Amniotic epithelial cell (primary cell): Measurements from ENCODE around the gene PTPN18.
"Not testable (repeated sequence)": the region's sequence is repeated elsewhere in the genome, so short reads cannot be mapped to it uniquely, and the experiment has no call there.

Experiments used
- DNase-seq: peaks from one replicate; pipeline ENCODE4 v3.0.0-alpha.2; 2010; ENCODE audit warnings: low read depth

Gene PTPN18

DNA sequence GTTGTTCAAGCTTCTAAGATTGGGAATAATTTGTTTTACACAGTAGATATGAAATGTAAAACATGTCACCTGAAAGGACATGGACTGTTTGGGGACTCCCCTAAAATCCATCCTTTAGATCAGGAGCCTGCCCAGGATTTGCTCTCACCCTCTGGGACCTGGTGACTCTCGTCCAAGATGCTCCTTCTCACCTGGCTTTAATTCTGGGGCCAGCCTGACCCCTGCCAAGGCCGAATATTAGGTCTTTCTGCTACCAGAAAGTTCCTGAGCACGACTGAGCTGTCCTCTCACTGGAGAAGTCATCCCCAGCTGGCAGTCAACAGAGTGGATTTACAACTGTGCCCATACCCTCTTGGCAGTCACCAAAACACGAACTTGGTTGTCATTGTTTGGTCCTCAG is 25.3 kb downstream of the PTPN18 start:
- DNase-seq = no peak

DNA sequence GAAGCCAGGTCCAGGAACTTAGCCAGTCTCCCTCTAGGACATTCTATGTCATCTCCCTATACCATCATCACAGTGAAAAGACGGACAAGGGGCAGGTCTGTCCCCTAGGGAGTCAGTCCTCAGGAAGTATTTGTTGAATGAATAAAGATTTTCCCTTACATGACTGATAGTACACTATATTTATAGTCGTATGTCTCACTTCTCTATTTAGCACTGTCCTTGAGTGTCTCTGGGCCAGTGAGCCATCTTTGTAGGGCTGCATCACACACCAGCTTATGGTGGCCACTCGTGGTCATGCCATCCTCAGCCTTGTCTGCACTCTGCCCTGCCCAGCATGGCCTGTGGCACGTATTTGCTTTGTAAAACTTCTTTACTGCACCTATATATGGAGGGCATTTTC is 25.8 kb downstream of the PTPN18 start:
- no peak for DNase-seq

DNA sequence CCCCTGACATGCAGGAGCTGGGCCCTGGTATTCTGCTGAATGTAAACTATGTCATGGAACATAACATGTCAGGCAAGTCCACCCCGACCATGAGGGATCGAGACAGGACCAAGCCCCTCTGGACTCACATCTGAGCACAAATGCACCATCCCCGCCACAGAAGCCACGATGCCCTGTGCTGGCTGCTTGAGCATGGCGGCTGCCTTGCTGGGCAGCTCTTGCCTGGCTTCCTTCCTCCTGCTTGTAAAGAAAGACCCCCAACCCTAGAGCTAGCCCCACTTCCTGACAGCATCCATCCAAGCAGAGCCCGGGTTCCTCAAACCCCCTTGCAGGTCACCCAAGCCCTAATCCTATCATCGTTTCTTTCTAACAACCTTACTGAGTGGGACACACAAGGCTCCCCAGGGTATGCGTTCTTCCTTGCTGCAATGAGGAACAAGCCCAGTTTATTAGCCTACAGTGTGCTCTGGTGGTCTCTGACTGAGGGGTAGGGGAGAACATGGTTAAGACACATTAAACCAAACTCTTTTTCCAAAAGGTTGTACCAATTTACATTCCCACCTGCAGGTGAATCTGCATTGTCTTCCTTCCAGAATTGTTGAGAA is 26.6 kb downstream of the PTPN18 start:
- no peak for DNase-seq

DNA sequence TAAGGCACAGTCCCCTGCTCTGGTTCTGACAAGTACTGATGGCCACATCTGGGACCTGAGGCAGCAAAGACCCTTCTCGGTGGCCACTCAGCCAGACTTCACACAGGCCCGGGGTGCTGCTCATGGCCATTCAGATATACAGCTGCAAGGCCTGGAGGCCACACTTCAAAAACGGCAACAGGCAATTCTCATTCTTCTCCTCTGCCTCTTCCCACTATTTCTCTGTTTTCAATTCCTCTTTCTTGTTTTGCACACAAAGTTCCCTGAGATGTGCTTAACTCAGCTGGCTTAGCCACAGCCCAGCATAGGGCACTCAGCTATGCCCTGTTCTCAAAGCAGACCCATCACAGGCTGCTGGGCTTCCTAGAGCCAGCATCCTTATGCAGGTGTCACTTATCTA is 29.9 kb downstream of the PTPN18 start:
- no peak for DNase-seq

DNA sequence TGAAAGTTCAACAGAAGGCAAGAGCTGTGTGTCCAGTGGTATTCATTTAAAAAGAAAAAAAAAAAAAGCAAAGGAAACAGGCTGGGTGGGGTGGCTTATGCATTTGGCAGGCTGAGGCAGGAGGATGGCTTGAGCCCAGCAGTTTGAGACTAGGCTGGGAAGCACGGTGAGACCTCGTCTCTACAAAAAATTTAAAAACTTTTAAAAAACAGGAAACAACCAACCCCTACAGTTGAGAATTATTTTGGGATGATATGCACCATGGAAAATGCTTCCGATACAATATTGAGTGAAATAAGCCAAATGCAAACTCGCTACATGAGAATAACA is 31.2 kb downstream of the PTPN18 start:
- no peak for DNase-seq

DNA sequence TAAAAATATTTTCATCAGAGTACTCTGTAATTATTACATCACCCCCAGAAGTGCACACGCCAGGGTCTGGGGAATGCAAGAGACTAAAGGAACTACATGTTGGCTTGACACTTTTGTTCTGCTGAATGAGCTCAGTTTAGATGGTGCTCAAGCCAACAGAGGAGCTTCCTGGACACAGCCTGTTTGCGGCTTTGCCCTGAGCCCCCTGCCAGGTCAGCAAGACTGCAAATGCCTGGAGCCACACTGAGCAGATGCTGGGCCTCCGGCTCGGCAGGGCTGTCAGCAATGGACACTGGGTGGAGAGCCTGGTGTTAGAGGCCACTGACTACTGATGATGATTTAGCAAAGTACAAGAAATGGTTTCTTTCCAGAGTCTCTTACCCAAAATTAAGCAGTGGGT is 31.9 kb downstream of the PTPN18 start:
- no peak for DNase-seq

DNA sequence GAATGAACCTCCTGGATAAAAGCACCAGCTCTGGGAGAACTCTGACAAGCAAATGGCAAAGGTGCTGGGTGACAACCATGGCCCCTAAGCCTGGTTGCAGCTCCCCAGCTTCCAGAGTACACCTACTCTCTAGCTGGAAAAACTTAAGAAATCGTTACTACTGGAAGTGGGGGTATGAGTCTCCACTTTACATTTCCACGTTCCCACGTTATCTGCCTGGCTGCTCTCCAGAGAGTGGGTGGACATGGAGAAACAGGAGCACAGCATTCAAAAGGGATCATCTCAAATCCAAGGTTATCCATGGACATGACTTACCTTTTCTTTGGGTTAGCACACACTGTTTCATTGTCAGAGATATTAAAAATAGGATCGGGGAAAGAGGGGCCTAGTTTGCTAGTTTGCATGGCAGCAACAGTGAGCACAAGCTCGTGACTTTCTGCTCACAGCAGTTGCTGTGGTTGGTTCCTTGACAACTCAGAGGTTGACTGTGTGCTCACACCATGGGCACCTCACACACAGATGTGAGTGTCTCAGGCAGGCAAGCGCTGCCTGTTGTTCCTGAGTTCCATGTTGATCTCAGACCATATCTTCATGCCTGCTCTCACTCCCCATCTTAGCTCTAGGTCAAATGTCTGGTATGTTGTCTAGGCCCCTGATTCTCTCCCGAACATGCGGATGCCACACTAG is 32.5 kb downstream of the PTPN18 start:
- peak; percentile 76 for DNase-seq

DNA sequence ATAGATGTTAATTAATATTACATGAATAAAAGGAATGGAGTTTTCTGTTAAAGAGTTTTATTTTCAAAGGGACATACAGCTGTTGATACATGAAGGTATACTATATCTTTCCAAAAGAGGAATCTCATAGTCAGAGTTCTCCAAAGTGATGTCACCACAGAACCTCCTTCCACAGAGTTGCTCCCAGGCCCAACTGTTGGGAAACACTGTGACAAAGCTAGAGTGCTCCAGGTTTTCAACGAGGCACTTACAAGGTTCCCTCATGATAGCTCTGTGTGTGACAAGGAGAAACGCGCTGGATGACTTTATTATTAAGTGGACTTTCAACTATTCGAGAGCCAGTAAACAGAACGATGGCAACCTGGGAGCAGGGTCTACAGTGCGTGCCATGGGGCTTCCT is 33.5 kb downstream of the PTPN18 start:
- no peak for DNase-seq

DNA sequence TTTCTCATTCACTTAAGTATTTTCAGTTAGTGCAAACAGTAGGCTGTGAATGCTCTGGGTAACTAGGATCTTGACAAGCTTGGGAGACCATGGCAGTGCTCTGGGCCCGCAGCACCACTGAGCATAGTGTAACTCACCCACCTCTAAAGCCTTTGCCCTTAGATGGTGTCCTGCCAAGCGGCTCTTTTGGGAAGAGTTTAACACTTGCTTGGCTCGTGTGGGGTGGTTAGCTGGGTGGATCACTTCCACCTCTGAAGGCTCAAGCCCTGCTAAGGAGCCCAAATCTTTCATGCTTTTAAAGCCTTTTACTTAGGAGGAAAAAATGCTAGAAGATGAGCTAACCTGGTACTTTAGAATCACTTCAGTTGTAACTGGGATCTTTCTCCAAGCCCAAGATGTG is 33.9 kb downstream of the PTPN18 start:
- DNase-seq = no peak

DNA sequence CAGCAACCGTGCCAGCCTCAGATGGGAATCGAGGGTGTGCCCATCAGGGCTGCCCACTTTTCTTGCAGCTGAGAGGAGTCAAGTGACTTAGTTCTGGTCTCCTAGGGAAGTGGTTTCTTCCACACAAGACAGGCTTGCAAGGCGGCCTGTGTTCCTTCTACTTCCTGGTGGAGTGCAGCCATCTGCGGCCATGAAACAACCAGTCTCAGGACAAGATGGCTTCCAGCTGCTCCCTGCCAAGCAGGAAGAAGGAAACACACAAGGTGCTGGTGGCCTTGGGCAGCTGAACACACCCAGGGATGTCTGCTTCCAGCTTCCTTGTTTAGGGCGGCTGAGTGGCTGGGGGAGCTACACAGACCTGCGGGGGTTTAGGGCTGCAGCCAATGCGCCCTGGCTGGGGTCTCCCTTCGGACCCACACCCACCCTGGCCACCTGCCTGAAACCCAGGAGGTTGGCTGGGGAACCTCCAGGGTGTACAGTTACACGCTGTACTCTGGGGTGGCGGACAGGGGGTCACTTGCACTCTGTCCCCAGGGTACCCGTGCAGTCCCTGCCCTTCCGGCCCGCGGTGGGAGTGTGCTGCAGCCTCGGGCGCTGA is 34.7 kb downstream of the PTPN18 start:
- no peak for DNase-seq

DNA sequence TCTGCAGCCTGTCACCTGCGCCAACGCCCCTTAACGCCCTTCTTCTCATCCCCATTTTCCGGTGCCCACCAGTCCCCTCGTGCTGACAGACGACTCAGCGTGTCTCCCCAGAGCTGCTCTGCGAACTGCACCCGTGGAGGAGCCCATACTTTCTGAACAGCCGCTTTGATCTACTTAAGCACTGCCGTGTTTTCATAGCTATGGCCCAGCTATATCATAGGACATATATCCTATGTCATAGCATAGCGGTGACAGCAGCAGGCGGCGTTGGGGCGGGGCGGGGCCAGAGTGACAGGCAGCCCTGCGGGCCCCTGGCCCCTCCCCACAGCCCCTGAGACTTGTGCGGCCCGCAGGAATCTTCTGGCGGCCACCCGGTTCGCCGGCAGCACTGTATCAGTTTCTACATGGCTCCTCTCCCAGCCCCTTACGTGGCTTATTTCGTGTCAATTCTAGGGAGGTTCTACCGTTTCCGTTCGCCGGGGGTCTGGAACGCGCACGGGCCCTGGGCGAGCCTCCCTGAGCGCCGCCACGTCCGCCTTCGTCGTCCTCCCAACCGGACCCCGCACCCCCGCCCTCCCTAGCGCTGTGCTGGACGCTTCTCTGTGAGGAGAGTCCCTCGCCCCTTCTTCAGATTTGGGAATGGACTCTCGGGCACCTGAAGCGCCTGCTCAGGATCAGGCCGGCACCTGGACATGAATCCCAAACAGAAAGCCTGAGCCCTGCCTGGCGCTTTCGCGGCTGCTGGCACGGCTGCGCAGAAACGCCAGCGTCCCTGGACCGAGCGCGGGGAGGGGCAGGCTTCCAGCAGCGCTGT is 35.4 kb downstream of the PTPN18 start:
- peak; percentile 61 for DNase-seq

DNA sequence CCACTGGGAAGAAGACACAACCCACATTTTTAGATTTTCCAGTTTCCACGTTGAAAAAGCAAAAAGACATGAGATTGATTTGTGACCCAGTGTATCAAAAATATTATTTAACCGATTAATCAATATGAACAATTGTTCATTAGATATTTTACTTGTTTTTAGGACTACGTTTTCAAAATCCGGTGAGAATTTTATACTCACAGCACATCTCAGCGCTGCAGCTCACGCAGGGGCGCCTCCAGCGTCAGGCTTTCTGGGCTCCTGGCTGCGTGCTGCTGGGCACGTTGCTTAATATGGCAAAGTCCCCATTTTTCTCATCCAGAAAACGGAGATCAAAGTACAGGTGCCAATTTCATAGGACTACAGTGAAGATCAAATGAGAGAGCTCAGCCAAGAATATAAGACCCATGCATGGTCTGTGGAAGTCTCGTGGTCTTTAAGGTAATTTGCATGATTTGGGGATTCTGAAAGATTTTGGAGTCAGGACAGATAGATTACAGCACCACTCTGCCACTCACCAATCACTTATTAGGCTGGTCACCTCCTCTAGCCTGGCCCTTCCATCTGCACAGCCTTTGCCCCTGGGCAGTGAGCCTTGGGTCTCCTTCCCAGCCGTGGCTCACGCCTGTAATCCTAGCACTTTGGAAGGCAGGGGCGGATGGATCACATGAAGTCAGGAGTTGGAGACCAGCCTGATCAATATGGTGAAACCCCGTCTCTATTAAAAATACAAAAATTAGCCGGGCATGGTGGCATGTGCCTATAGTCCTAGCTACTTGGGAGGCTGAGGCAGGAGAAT is 36.2 kb downstream of the PTPN18 start:
- peak; percentile 22 for DNase-seq

DNA sequence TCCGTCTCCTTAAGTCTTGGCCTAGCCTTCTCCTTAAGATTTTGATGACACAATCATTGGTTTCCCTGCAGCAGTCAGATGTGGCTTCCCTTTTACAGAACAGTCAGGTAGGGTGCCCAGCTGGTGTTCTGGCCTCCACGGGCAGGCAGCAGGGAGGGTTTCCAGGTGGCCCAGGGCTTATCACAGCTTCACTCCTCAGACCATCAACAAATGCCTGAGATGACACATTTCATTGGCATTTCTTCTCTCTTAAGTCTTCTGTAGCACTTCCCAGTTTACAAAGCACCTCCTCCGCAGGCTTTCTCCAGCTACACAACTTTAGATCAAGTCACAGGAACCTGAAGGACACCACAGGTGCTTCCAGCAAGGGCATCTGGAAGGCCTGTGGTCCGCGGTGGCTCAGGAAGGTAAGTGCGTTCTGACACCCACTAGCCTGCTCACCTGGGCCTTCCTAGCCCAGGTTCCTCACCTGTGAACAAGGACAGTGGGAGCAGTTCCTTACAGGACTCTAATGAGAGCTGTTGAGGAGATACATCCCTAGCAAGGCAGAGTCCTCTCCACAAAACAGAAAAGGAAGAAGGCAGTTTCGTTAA is 37.6 kb downstream of the PTPN18 start:
- peak; percentile 64 for DNase-seq

DNA sequence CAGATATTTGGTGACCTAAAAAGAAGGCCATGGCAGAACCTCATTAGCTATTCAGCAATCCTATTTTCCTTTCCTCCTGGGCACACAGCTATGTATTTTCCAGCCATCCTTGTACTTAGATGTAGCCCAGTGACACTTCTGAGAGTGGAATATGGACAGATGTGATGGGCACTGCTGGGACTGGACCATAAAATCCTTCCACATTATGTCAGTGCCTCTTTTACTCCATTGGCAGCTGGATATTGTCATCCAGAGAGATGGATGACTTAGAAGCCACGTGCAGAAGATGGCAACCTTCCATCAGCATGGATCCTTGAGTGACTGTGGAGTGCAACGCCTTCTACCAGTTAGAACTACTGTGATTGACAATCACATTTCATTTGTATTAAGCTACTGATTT is 50.4 kb downstream of the PTPN18 start:
- DNase-seq = not testable (repeated sequence)

DNA sequence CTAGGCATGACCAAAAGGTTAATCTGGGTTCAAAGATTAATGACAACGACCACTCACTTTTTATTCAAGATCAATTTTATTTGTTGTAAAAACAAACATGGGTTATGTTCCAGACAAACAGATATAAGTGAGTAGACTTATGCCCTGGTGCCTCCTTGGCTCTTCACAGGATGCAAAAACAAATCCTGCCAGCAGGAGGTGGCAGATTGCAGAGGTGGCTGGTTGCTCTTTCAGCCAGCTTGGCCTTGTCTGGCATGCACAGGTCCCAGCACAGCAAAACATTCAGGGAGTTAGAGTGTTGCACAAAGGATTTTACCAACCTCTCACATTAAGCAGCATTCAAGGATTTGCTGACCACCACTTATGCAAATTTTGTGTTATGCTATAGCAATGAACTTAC is 60.8 kb downstream of the PTPN18 start:
- not testable (repeated sequence) for DNase-seq

DNA sequence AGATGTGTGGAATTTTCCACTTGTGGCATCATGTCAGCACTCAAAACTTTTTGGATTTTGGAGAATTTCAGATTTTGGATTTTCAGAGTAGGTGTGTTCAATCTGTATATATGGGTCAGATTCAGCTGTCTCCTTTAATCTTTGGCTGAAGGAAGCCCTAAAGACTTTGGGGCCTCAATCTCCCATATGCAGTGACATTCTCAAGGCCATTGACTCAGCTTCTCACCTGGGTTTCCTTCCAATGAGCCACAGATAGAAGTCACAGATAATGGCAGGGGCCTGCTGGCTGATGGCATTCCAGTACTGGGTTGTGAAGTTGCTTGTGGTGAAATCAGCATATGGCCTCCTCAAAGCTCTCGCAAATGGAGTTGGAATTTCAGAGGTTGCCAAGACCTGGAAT is 63.0 kb downstream of the PTPN18 start:
- DNase-seq = not testable (repeated sequence)
